GM12864 (cell line): Measurements from ENCODE around the gene TUBB1.

Source experiments
- DNase-seq: peaks from one replicate; pipeline ENCODE4 v3.0.0-alpha.2; 2011; ENCODE audit warnings: low read depth
- H3K4me3 ChIP-seq: 2 replicates; pipeline ENCODE4 v1.5.1; 2011; ENCODE audit warnings: mild to moderate bottlenecking, low read depth, low read length, control low read depth
- CTCF ChIP-seq: IDR thresholded peaks from 2 replicates; pipeline ENCODE4 v1.5.1; 2011; ENCODE audit warnings: low read depth, mild to moderate bottlenecking, moderate library complexity, low read length, control low read depth, inconsistent platforms; ENCODE audit errors: missing control alignments

The TUBB1 gene

GRCh38 chr20:59031564-59032022 lies 12.4 kb downstream of the TUBB1 start:
- TF ChIP-seq CTCF = no peak
- H3K4me3 ChIP-seq = peak overlapping the region; percentile 97
- DNase-seq = no peak

- no peak for TF ChIP-seq CTCF
These were observed 12.9 kb downstream of the TUBB1 start, which contains the start of gene ATP5F1E for GRCh38 chr20:59032023-59032712. Gene ATP5F1E, minus strand, starts transcription at chr20:59032335. Its CDS starts 84 bp downstream, at chr20:59032251.

GRCh38 chr20:59032713-59033059 lies 13.5 kb downstream of the TUBB1 start:
- TF ChIP-seq CTCF = peak; percentile 25
- H3K4me3 ChIP-seq = peak overlapping the region; percentile 66
- no peak for DNase-seq

More at GRCh38 chr20:59032023-59032712, 12.9 kb downstream of the TUBB1 start, which contains the start of gene ATP5F1E:
- peak within 1 kb of the TSS; percentile 97 for H3K4me3 ChIP-seq
- DNase-seq = peak; percentile 82

- no peak for DNase-seq
- H3K4me3 ChIP-seq = peak overlapping the region; percentile 66; the same call in 1 of the 2 replicates
- TF ChIP-seq CTCF = no peak
These were observed 13.9 kb downstream of the TUBB1 start for GRCh38 chr20:59033093-59033492.

GRCh38 chr20:59033616-59034165 lies 14.5 kb downstream of the TUBB1 start:
- no peak overlapping the region for H3K4me3 ChIP-seq
- no peak for TF ChIP-seq CTCF
- no peak for DNase-seq

GRCh38 chr20:59035381-59035780 lies 16.2 kb downstream of the TUBB1 start:
- DNase-seq = no peak
- TF ChIP-seq CTCF = no peak
- H3K4me3 ChIP-seq = no peak overlapping the region
